B cell (primary cell): Measurements from ENCODE around the gene DCHS1. TPM values are rescaled to one million over a fixed set of nuclear protein-coding genes. Genes with fewer than 3 reads are reported as not detected.

Experiments used
- ATAC-seq: fragments of 200-7000 bp; cut with Tn5 transposase; one replicate; pipeline ENCODE4 v1.10.0; 2021; ENCODE audit warnings: low read depth, mild to moderate bottlenecking, moderate number of reproducible peaks, moderate library complexity
- CTCF ChIA-PET: fragments of 350-600 bp; sonication (Branson Sonifier 250); formaldehyde crosslinking; loops from one replicate; lab custom pipeline; 2021; ENCODE audit warnings: antibody characterized with exemption, inconsistent platforms; lab: Charles Lee
- POLR2A ChIA-PET: fragments of 350-600 bp; sonication (Branson Sonifier 250); formaldehyde crosslinking; loops from one replicate; lab custom pipeline; 2021; ENCODE audit warnings: antibody characterized with exemption; lab: Charles Lee
- DNase-seq: peaks from one replicate; pipeline ENCODE4 v3.0.0; 2013
- H2AFZ ChIP-seq: 2 replicates; pipeline ENCODE4 v1.6.1; 2012; ENCODE audit warnings: mild to moderate bottlenecking, low read depth, low read length; ENCODE audit not compliant: insufficient read depth, poor library complexity, severe bottlenecking
- H3K27ac ChIP-seq, 2 donors: 1 replicate in 1 of 2; 2 replicates in 1 of 2; pipeline ENCODE4 v1.5.1; 2012 to 2013; ENCODE audit warnings: low read length in 2 of 2, mild to moderate bottlenecking in 2 of 2, moderate library complexity in 1 of 2
- H3K27me3 ChIP-seq, 4 experiments: fragments of 200-600 bp in 1 of 4; sonication (generic) in 1 of 4; replicated peaks in 1 of 4; 1 replicate in 2 of 4; 2 replicates in 2 of 4; pipeline versions ENCODE4 v1.6.1 to v1.7.0; 2013 to 2016; ENCODE audit warnings: low read length in 3 of 4, mild to moderate bottlenecking in 2 of 4, mixed read lengths in 1 of 4, moderate library complexity in 1 of 4; ENCODE audit not compliant: insufficient read depth in 4 of 4, control insufficient read depth in 3 of 4; ENCODE audit errors: control extremely low read depth in 1 of 4
- H3K36me3 ChIP-seq, 2 experiments: replicated peaks in 1 of 2; 1 replicate in 1 of 2; 2 replicates in 1 of 2; pipeline versions ENCODE4 v1.6.1 to v1.7.1; 2013; ENCODE audit warnings: low read length in 1 of 2; ENCODE audit not compliant: insufficient read depth in 2 of 2, control insufficient read depth in 1 of 2; ENCODE audit errors: control extremely low read depth in 1 of 2, extremely low read depth in 1 of 2
- H3K4me1 ChIP-seq, 2 donors: fragments of 200-600 bp in 1 of 2; sonication (generic) in 1 of 2; 1 replicate in 1 of 2; 2 replicates in 1 of 2; pipeline versions ENCODE4 v1.5.1 to v1.6.1; 2013 to 2017; ENCODE audit warnings: low read length in 2 of 2; ENCODE audit not compliant: control insufficient read depth in 2 of 2, insufficient read depth in 2 of 2
- H3K4me2 ChIP-seq: replicated peaks from 2 replicates; pipeline ENCODE3; 2012; ENCODE audit warnings: mild to moderate bottlenecking, low read depth, low read length; ENCODE audit not compliant: poor library complexity, severe bottlenecking
- H3K4me3 ChIP-seq, 5 experiments: fragments of 200-600 bp in 1 of 5; sonication (generic) in 1 of 5; 1 replicate in 3 of 5; 2 replicates in 2 of 5; pipeline versions ENCODE4 v1.5.1 to v1.7.0; 2011 to 2016; ENCODE audit warnings: low read length in 4 of 5, mild to moderate bottlenecking in 4 of 5, low read depth in 2 of 5, control low read depth in 1 of 5, moderate library complexity in 1 of 5; ENCODE audit not compliant: insufficient read depth in 1 of 5; ENCODE audit errors: control extremely low read depth in 1 of 5, extremely low read depth in 1 of 5
- H3K79me2 ChIP-seq: fragments of 200-600 bp; sonication (generic); one replicate; pipeline ENCODE4 v1.6.0; 2016; ENCODE audit warnings: low read length; ENCODE audit not compliant: control insufficient read depth, insufficient read depth
- H3K9ac ChIP-seq: fragments of 200-600 bp; sonication (generic); 2 replicates; pipeline ENCODE4 v1.6.1; 2017; ENCODE audit warnings: mild to moderate bottlenecking, low read length, moderate library complexity
- H3K9me3 ChIP-seq, 3 donors: one replicate each; pipeline versions ENCODE4 v1.6.1 to v1.7.1; 2013; ENCODE audit warnings: low read length in 2 of 3; ENCODE audit not compliant: control insufficient read depth in 2 of 3, insufficient read depth in 1 of 3; ENCODE audit errors: control extremely low read depth in 1 of 3
- H4K20me1 ChIP-seq: 2 replicates; pipeline ENCODE4 v1.6.0; 2012; ENCODE audit warnings: mild to moderate bottlenecking, low read length; ENCODE audit not compliant: insufficient read depth, control insufficient read depth, poor library complexity, severe bottlenecking
- H3K27ac Mint-ChIP-seq: one replicate; pipeline ENCODE4 v1.8.0; 2021; ENCODE audit warnings: mixed read lengths
- H3K27me3 Mint-ChIP-seq: one replicate; pipeline ENCODE4 v1.8.0; 2021; ENCODE audit warnings: mixed read lengths
- H3K4me1 Mint-ChIP-seq: one replicate; pipeline ENCODE4 v1.8.0; 2021; ENCODE audit warnings: mixed read lengths
- H3K4me3 Mint-ChIP-seq: one replicate; pipeline ENCODE4 v1.8.0; 2021; ENCODE audit warnings: mixed read lengths
- H3K9me3 Mint-ChIP-seq: one replicate; pipeline ENCODE4 v1.8.0; 2022; ENCODE audit warnings: mixed read lengths; ENCODE audit not compliant: insufficient read depth
- EZH2 ChIP-seq: IDR thresholded peaks from 2 replicates; pipeline ENCODE4 v1.6.1; 2012; ENCODE audit warnings: borderline replicate concordance, low read depth, mild to moderate bottlenecking, moderate library complexity, low read length; ENCODE audit not compliant: insufficient read depth, poor library complexity, severe bottlenecking
- WGBS: methylation state at CpG from one replicate; pipeline ENCODE4 v1.1.5; 2013; ENCODE audit warnings: missing lambda C conversion rate; ENCODE audit not compliant: insufficient coverage; 5-methylcytosine and 5-hydroxymethylcytosine counted together
- intact Hi-C: fragments of 100-400 bp; cut with micrococcal nuclease; formaldehyde crosslinking; loops from one replicate; pipeline ENCODE4 v1.10.0; 2022
- polyA plus RNA-seq: library from polyadenylated mRNA; depleted of rRNA; stranded (reverse); fragments of >200 nt; gene quantifications from 2 replicates; pipeline ENCODE4 v1.2.3, GENCODE V29; 2012
- total RNA-seq, 2 donors: library from RNA; stranded (reverse); fragments of 120-200 nt in 1 of 2; gene quantifications; 1 replicate in 1 of 2; 2 replicates in 1 of 2; pipeline versions ENCODE4 v1.2.3 to v1.2.4, GENCODE V29; 2013 to 2022
- TF ChIP-seq, protein P1 (sequence below): fragments of 200-600 bp; IDR thresholded peaks from one replicate; pipeline ENCODE4 v1.8.0; 2022; ENCODE audit warnings: antibody characterized with exemption, mild to moderate bottlenecking

Gene DCHS1
- total and polyA plus RNA-seq, 2 donors (not counting 1 experiment from before 2014, with no cell fraction given): 0.31 to 0.84 TPM

DNA sequence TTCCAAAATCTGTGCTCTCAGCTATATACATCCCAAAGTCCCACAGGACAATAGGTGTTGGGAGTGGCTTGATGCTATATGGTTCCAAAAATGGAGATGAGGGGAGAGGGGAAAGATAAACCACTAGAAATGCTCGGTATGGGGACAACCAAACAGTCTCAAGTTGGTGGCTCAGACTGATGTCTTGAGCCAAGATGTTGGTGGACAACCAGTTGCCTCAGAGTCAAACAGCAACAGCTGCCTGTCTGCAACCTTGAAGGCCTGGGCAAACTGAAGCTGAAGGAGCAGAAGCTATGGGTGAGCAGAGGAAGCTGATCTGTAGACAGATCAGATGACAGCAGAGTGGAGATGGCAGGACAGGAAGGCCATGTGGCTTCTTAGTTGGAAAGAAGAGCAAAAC, 56.2 kb downstream of the DCHS1 start:
- Histone ChIP-seq H3K27ac (no peak overlapping the region), H3K4me1 (peaks cover 16 to 19% of the 10 kb centered on the region in 2 donors), H3K4me2 (no peak overlapping the region), H3K79me2 (peaks cover 62% of the 10 kb centered on the region), H4K20me1 (peaks cover 38% of the 10 kb centered on the region), H3K9me3 (no peaks in the 10 kb centered on the region), H3K4me3 (no peak overlapping the region), H2AFZ (no peak overlapping the region), H3K27me3 (no peaks in the 10 kb centered on the region), H3K9ac (no peak overlapping the region), H3K36me3 (peaks cover 0 to 53% of the 10 kb centered on the region in 2 experiments)
- no peak overlapping the region for H3K27ac Mint-ChIP-seq
- intact Hi-C loops: no loop called here
- TF ChIP-seq EZH2: no peak
- TF ChIP-seq, protein P1, sequence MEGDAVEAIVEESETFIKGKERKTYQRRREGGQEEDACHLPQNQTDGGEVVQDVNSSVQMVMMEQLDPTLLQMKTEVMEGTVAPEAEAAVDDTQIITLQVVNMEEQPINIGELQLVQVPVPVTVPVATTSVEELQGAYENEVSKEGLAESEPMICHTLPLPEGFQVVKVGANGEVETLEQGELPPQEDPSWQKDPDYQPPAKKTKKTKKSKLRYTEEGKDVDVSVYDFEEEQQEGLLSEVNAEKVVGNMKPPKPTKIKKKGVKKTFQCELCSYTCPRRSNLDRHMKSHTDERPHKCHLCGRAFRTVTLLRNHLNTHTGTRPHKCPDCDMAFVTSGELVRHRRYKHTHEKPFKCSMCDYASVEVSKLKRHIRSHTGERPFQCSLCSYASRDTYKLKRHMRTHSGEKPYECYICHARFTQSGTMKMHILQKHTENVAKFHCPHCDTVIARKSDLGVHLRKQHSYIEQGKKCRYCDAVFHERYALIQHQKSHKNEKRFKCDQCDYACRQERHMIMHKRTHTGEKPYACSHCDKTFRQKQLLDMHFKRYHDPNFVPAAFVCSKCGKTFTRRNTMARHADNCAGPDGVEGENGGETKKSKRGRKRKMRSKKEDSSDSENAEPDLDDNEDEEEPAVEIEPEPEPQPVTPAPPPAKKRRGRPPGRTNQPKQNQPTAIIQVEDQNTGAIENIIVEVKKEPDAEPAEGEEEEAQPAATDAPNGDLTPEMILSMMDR: no peak
- no peaks in the 10 kb centered on the region for H3K27me3 Mint-ChIP-seq
- H3K4me1 Mint-ChIP-seq: peaks cover 25% of the 10 kb centered on the region
- no peak for DNase-seq
- no peaks in the 10 kb centered on the region for H3K9me3 Mint-ChIP-seq
- ChIA-PET POLR2A (no interaction called here), CTCF (interaction anchor here (1.0 to 1.1 kb wide), 2 partner anchors 9 to 90 kb away, joined by 3 read pairs; no protein-coding TSS in a partner anchor)
- no peak for ATAC-seq
- no peak overlapping the region for H3K4me3 Mint-ChIP-seq
- 90% methylated on average over 1 of the region's 1 CpG for WGBS

GRCh38 chr11:6598555-6598954, 57.1 kb downstream of the DCHS1 start:
- POLR2A ChIA-PET: no interaction called here
- no peak overlapping the region for H3K9ac ChIP-seq
- H3K36me3 ChIP-seq: peaks cover 0 to 59% of the 10 kb centered on the region in 2 experiments
- no peak overlapping the region for H3K27ac Mint-ChIP-seq
- intact Hi-C loops: no loop called here
- no peak overlapping the region for H3K4me2 ChIP-seq
- peaks cover 38% of the 10 kb centered on the region for H4K20me1 ChIP-seq
- H3K4me1 ChIP-seq: peaks cover 14 to 15% of the 10 kb centered on the region in 2 donors
- H3K27me3 Mint-ChIP-seq: no peaks in the 10 kb centered on the region
- WGBS: 100% methylated on average over 3 of the region's 3 CpGs
- no peak overlapping the region for H3K4me3 ChIP-seq
- H3K9me3 Mint-ChIP-seq: no peaks in the 10 kb centered on the region
- no peak overlapping the region for H2AFZ ChIP-seq
- H3K27ac ChIP-seq: no peak overlapping the region
- ATAC-seq (no peak), DNase-seq (no peak)
- H3K9me3 ChIP-seq: no peaks in the 10 kb centered on the region
- CTCF ChIA-PET: interaction anchor here (1.0 to 1.1 kb wide), 2 partner anchors 8 to 89 kb away, joined by 3 read pairs; no protein-coding TSS in a partner anchor
- H3K27me3 ChIP-seq: no peaks in the 10 kb centered on the region
- peaks cover 27% of the 10 kb centered on the region for H3K4me1 Mint-ChIP-seq
- TF ChIP-seq EZH2: no peak
- TF ChIP-seq, protein P1: no peak
- H3K4me3 Mint-ChIP-seq: no peak overlapping the region
- peaks cover 57% of the 10 kb centered on the region for H3K79me2 ChIP-seq
